Measurements from ENCODE around the gene MMGT1.
"Not testable (repeated sequence)": the region's sequence is repeated elsewhere in the genome, so short reads cannot be mapped to it uniquely, and the experiment has no call there.

Gene MMGT1

GRCh38 chrX:135975421-135975820, 1.6 kb upstream of the MMGT1 start:
- H3K4me3 ChIP-seq (ENCODE audit: low read length): no peak overlapping the region
- no peak for TF ChIP-seq ZNF274 (IDR thresholded peaks at IDR 0.05; ENCODE audit: low read depth, low read length)

- H3K4me3 ChIP-seq (ENCODE audit: low read length): peak overlapping the region; percentile 65; the same call in 1 of the 2 replicates
- TF ChIP-seq ZNF274 (IDR thresholded peaks at IDR 0.05; ENCODE audit: low read depth, low read length): no peak
Measured at GRCh38 chrX:135974279-135974856, 580 bp upstream of the MMGT1 start.

DNA sequence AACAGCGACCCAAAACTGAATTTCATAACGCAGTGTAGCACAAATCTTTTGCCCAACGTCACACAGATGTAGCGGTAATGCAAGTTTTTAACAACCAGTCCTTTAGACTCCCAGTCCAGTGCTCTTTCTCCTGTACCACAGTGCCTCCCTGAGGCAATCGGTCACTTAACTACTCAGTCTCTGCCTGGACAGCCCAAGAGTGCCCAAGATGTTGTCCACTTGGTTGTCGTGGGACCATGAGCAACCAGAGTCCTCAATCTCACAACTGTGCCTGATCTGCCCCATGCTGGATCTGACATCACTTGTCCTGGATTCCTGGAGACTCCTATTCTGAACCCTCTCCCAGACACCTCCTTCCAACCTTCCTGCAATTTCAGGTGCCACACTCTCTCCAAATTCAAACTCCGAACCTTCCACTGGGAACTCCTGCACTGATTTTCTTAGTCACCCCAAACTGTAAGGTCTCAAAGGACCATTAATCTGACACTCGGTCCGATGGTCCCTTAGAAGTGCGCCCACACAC, 702 bp downstream of the MMGT1 start:
- peak overlapping the region; percentile 91 for H3K4me3 ChIP-seq (ENCODE audit: low read length)
- TF ChIP-seq ZNF274 (IDR thresholded peaks at IDR 0.05; ENCODE audit: low read depth, low read length): no peak

DNA sequence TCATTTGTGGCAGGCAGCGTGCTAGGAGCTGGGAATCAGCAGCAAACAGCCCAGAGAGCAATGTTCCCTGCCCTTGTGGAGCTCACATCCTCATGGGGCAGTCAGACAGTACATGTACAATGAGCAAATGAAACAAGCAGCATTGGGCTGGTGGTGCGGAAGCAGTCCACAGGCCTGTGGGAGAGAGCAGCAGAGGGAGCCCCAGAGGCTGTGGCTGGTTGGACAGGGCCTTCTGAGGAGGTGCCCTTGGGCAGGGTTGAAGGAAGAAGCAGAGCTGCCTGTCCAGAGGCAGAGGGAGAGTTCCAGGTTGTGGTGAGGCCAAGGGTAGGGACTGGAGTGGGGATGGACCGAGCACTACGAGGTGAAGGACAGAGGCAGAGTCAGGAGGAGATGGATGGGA, 22.5 kb downstream of the MMGT1 start:
- TF ChIP-seq ZNF274 (IDR thresholded peaks at IDR 0.05; ENCODE audit: low read depth, low read length): no peak
- H3K4me3 ChIP-seq (ENCODE audit: low read length): no peak overlapping the region

- H3K4me3 ChIP-seq (ENCODE audit: low read length): no peak overlapping the region
- TF ChIP-seq ZNF274 (IDR thresholded peaks at IDR 0.05; ENCODE audit: low read depth, low read length): no peak
Measured at GRCh38 chrX:135944486-135944885, 29.3 kb downstream of the MMGT1 start.

GRCh38 chrX:135931644-135932487, 41.9 kb downstream of the MMGT1 start:
- TF ChIP-seq ZNF274 (IDR thresholded peaks at IDR 0.05; ENCODE audit: low read depth, low read length): no peak
- no peak overlapping the region for H3K4me3 ChIP-seq (ENCODE audit: low read length)

DNA sequence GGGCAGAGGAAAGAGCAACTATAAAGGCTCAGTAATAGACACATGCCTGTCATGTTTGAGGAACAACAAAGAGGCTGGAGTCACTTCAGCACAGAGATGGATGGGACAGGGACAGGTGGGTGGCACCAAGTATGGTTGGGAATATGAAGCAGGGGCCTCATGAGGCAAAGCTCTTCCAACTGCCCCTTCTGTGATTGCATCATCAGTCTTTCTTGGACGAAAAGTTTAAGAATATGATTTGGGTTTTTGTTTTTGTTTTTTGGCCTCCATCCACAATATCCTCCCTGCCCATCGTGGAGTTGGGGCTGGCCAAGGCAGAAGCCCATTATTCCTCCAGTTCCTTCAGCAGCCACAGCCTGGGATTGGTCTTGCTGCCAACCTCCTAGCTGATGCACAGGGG, 45.9 kb downstream of the MMGT1 start:
- no peak for TF ChIP-seq ZNF274 (IDR thresholded peaks at IDR 0.05; ENCODE audit: low read depth, low read length)
- no peak overlapping the region for H3K4me3 ChIP-seq (ENCODE audit: low read length)

DNA sequence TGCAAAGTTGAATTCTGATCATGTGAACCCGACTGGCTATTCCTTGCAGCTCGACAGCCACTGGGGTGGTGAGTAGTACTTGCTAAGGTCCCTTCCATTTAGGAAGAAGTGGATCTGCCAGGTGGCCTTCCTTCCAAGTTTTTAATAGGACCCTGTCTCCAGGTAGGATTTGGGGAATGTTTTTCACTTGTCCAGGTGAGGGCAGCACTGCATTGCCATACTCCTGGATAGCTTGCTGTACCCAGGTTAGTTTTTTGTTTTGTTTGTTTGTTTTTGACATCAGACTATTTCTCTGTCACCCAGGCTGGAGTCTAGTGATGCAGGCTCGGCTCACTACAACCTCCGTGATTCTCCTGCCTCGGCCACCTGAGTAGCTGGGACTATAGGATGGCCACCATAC, 50.4 kb downstream of the MMGT1 start:
- TF ChIP-seq ZNF274 (IDR thresholded peaks at IDR 0.05; ENCODE audit: low read depth, low read length): no peak
- no peak overlapping the region for H3K4me3 ChIP-seq (ENCODE audit: low read length)

- not testable (repeated sequence) for H3K4me3 ChIP-seq (ENCODE audit: low read length)
Measured at GRCh38 chrX:135920516-135920915, 53.3 kb downstream of the MMGT1 start.

DNA sequence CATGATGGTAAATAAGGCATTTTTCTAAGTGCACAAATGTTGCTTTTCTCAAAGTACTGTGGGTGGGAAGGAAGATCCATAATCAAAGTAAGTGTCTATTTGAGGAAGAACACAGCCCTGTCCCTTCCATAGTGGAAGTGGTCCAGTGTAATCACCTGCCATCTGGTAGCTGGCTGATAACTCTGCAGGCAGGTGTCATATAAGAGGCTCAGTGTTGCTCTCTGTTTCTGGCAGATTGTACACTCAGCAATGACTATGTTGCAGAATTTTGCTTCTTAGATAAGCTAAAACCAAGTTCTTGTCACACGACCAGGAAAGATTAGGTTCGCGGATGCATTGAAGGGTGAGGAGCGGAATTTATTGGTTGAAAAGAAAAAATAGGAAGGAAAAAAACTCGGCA, 59.4 kb downstream of the MMGT1 start:
- H3K4me3 ChIP-seq (ENCODE audit: low read length): no peak overlapping the region
- no peak for TF ChIP-seq ZNF274 (IDR thresholded peaks at IDR 0.05; ENCODE audit: low read depth, low read length)

Data from GM08714 (cell line).